HG02763 (cell line): ENCODE data around the gene CABLES2.
A peak's percentile ranks its signal among the peaks of the same experiment; 100 is the strongest.

Experiments used
- ATAC-seq: cut with Tn5 transposase; IDR thresholded peaks from one replicate; pipeline ENCODE4 v1.9.1; 2021; ENCODE audit warnings: mild to moderate bottlenecking, moderate library complexity; ENCODE audit not compliant: unreplicated experiment

Gene CABLES2

GRCh38 chr20:62350629-62351422 lies 56.3 kb downstream of the CABLES2 start:
- ATAC-seq, result no peak

GRCh38 chr20:62350098-62350628 lies 56.9 kb downstream of the CABLES2 start:
- ATAC-seq, result no peak

GRCh38 chr20:62349556-62350097 lies 57.5 kb downstream of the CABLES2 start:
- no peak for ATAC-seq

- no peak for ATAC-seq
Measured at GRCh38 chr20:62348604-62349003, 58.5 kb downstream of the CABLES2 start.

GRCh38 chr20:62347445-62347844 lies 59.6 kb downstream of the CABLES2 start:
- ATAC-seq, result no peak

GRCh38 chr20:62347151-62347404 lies 60.0 kb downstream of the CABLES2 start:
- no peak for ATAC-seq

GRCh38 chr20:62346398-62347150 lies 60.5 kb downstream of the CABLES2 start:
- no peak for ATAC-seq

- ATAC-seq, result no peak
Measured at GRCh38 chr20:62345681-62346370, 61.3 kb downstream of the CABLES2 start.

- no peak for ATAC-seq
Measured at GRCh38 chr20:62344782-62345181, 62.3 kb downstream of the CABLES2 start.

- ATAC-seq, result no peak
Measured at GRCh38 chr20:62344092-62344491, 63.0 kb downstream of the CABLES2 start.

GRCh38 chr20:62342910-62343309 lies 64.2 kb downstream of the CABLES2 start:
- no peak for ATAC-seq

GRCh38 chr20:62339647-62340062 lies 67.4 kb downstream of the CABLES2 start:
- peak; percentile 60 for ATAC-seq
